Activated naive CD4-positive, alpha-beta T cell (primary cell): ENCODE results near the gene MTMR10.

Experiments
- DNase-seq, 4 experiments: peaks; one replicate each; lab custom pipeline; 2025; lab: John Stamatoyannopoulos, UW

The MTMR10 gene

DNA sequence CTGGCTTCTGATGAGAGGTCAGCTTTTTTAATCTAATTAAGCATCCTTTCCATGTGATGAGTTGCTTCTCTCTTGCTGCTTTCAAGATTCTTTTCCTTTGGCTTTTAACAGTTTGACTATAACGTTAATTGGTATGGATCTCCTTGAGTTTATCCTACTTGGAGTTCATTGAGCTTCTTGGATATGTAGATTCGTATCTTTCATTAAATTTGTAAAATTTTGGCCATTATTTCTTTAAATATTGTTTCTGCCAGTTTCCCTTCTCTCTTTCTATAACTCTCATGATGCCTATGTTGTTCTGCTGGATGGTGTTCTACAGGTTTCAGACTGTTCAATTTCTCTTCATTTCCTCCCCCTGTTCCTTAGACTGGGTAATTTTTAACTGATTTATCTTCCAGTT, 21.0 kb upstream of the MTMR10 start:
- no peak for DNase-seq

DNA sequence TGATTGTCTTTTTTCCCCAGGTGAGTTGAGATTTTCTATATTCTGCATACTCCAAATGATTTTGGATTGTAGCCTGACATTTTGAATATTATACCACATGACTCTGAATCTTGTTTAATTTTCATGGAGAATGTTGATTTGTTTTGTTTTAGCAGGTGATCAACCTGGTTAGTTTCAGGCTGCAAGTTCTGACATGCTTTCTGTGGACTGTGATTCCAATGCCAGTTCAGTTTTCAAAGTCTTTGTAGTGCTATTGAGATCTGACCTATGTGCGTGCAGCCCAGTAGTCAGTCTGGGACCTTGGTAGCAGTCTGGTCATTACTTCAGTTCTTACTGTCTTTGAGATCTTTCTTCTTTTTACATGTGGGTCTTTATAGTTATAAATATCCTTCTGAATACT, 18.6 kb upstream of the MTMR10 start:
- DNase-seq, result no peak

DNA sequence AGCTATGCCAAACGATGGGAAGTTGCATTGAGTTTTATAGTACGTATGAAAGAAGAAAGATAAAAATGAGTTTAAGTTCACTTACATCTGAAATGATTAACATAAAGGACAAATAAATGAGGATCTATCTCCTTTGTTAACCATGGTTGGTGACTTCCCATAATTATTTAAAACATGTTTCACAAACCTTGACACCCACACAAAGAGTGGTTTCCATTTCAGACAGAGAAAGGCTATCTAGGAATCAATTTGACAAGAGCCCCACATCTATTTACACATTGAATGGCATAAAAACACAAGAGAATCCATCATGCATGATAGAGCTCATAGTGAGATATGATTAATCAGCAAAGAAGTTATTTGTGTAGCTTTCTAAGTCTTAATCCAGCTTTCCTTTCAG, 14.2 kb upstream of the MTMR10 start:
- no peak for DNase-seq

DNA sequence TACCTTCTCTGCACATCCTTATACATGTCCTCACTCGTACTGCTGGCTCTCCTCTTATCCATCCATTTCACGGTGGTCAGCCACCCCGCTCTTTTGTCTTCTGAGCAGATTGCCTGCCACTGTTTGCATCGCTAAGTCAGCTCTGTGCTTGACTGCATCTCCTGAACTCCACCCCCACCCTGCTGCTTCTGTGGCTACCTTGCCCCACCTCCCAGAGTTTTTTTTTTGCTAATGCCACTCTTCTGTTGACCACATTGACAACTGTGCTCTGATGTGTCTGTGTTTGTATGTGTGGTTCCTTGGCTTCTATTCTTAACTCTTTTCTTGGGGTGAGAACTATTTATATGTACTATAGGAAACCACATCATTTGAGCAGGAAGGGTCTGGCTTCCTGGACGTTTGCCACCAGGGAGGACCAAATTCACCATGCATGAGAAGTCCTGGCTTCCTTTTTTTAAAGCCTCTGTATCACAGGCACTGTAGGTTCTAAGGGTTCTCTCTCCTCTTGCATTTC, 12.8 kb upstream of the MTMR10 start:
- no peak for DNase-seq

DNA sequence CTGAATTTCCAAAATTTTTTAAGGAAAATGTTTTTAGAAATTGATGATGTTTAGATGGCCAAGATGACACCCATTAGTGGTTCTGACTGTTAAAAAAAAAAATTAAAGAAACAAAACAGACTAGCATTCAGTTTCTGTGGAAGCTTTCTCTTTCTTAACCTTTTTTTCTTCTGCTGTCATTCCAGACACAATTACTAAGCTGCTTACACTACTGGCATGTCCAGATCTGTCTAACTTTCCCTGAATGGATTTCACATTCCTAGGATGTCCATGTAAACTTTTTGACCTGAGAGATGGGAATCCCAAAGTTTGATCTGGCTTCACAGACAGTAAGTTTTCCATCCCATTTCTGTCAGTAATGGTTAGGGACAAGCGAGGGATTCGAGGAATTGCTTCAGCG, 10.3 kb upstream of the MTMR10 start:
- no peak for DNase-seq

DNA sequence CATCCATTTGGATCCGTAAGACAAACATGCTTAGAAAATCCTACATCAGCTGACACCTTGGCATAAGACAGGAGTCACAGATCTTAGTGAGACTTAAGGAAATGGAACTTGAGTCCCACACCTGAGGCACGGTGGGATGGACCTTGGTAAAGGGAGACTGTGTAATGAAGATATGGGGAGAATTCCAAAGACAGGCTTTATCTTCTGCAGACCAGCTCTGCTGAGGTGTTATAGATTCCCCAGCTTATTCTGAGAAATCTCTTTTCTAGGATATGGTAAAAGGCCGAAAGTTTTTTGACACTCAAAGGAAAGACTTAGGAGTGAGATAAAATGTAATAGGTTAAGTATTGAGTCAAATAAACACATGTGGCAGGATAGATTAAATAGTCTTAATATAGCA, 8.3 kb upstream of the MTMR10 start:
- DNase-seq, result no peak

DNA sequence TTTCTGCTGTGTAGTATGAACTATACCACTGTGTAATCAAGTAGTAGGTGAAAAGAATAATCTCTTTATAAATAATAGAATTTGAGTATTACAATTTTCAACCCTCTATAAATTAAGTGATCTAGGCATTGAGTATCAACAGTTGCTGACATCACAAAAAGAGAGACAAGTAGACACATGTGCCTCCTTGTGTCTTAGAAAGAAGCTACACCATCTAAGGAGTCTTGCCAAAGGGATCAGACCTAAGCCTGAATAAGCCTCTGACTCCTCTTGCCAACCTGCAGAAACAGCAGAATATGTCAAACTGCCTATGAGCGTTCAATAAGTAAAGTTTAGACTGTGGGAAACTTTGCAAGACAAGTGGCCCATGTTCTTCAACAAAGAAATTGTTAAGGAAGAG, 5.8 kb upstream of the MTMR10 start:
- no peak for DNase-seq

DNA sequence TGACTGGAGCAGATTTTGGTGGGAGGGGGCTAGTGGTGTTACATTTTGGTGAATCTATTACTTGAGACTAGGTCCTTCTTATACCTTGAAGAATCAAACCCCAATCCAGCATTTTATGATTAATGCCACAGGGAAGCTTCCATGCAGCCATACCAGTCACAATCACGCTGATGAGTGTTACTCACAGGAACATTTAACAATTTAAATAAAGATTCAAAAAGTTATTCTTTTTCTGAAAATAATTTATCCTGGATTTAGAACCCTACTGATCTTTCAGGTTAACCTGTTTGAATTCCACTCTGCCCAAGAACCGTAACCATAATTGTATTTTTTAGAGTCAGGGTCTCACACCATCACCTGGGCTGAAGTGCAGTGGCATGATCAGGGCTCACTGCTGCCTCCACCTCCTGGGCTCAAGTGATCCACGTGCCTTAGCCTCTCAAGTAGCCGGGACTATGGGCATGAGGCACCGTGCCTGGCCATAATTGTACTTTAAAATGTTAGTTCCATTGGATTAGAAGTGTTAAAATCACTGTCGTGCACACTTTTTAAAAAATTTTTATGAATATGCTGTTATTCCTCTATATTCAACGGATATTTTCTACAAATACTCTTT, 929 bp upstream of the MTMR10 start:
- DNase-seq, result no peak

DNA sequence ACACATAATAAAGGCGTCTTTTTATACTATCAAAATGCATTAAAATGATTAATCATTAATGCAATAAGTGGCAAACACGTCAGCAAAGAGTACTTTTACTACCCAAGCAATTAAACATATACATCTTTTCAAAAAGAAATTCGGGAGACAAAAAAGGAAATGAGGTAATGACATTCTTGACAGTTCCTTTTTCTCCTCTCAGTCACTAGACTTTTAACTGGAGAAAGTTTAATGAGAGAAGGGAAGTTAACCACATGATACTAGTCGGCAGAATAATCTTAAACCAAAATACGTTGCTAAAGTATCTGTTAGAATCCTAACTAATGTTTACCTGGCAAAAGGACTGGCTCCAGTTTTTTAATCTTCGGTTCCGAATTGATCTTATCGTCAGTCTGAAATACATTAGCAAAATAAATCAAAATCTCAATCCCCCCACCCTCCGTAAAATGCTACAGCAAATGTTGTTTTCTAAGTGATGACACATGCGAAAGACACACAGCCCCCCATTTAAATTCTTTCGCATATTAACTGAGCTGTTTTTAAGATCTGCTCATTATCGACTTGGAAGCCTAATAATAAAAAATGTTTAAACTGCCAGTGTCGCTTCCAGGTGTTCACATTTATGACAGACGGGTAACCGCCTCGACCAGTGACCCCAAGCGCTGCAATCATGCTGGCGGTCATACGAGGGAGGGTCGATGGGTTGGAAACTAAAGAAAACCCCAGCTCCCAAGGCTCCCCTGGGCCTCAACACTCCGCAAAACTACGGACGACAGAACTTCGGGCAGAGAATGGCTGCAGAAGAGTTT, 778 bp downstream of the MTMR10 start:
- DNase-seq, result no peak

DNA sequence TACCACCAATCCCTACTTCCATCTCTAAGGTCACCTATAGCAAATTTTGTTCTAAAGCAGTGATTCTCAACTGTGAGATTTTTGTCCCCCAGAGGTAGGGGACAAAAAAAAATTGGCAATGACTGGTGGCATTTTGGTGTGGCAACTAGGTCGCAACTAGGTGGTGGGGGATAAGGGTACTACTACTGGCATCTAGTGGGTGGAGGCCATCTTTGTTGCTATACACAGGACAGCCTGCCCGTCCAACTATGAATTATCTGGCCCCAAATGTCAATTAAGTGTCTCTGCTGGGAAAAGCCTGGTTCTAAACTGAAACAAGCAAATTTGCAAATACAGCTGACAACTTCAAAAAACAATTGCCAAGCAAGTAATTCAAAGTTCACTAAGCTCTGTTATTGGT, 1.4 kb downstream of the MTMR10 start:
- no peak for DNase-seq

DNA sequence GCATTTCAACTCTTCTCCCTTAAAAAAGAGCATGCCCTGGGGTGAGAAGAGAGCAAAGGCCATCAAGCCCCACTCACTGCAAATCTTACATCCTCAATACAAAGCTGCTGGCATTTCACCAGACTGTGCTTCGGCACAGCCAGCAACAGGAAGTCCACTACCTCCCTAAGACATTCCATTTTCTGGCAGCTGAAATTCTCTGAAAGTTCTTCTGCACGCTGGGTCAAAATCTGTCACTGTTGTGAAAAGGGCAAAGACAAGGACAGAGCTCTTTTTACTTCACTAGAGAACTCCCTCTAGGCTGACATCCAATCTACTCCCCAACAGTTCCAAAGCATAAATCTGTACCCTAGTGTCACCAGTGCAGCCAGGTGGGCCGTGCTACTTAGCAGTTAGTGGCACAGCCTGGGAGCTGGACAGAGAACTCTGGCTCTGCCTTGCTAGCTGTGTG, 6.3 kb downstream of the MTMR10 start:
- DNase-seq, result no peak

DNA sequence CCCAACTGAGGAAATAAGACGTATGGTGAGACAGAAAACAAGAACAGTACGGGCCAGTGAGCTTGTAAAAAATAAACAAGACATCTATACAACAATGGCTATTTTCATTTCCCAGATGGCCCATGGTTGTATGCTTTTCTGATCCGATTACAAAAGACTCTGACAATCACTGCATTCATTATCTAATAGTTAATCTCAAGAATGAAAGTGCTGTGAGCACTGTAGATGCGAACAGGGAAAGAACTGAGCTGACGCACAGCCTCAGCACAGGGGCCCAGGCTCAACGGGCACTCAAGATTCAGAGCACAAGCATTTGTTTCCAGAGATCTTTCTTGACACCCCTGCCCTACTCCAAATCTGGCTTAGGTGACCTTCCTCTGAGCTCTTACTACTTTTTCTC, 6.9 kb downstream of the MTMR10 start:
- DNase-seq, result no peak

DNA sequence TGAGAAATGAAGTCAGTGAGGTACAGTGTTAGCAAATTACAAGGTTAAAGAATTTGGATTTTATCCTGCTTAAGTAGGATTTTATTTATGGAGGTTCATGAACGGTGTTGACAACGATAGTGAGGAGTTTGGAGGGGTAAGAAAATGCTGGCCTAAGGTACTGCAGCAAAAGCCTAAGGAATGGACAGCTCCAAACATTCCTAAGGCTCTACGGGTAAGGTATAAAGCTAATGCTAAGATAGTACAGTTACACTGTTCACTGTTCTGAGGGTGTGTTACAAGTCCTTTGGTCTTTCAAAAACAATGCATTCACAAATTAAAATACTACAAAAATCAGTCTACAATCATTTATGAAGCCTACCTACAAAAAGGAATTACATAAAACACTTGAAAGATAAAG, 7.3 kb downstream of the MTMR10 start:
- no peak for DNase-seq

DNA sequence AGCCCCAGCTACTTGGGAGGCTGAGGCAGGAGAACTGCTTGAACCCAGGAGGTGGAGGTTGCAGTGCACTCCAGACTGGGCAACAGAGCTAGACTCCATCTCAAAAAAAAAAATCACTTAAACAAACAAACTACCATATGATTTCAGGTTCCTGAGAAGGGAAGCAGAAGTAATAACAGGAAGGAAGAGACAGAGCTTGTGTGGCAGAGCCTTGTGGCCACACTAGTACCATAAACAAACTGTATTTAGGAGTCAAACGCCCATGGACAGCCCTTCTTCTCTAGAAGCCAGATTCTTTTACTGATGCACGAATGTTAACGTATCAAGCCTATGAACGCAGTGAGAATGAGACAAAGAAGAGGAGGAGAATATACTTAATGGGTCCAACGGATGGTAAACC, 12.0 kb downstream of the MTMR10 start:
- DNase-seq, result no peak

DNA sequence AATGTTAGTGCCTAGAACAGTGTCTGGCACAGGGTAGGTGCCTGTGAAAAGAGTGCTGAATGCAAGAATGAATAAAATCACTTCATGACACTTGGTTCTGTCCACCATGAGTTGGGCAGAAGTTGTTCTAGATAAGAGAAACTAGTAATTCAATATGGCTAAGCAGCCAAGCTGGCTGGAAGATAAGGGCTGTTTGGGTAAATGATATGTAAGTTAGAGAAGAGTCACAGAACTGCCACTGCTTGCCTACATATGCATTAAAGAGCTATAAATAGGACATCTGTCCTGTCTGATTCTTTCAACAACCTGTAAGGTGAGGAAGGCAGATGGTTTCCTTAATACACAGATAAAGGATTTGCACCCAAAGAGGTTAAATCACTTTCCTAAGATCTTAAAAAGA, 13.1 kb downstream of the MTMR10 start:
- DNase-seq, result no peak

DNA sequence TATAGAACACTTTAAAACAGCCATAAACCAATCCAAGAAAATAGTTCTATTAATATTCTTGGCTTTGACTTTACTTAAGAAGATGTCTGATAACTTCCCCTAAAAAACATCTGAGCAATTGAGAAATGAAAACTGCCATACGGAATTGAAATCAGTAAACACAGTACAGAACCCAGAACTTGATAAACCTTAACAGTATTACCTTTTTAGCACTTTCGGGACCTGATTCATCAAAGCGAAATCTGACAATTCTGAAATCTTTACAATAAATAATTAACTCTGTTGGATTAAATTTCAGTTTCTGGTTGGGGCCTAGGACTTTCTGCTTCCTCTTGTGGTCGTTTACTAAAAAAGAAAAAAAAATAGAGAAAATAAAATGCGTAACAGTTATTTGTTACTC, 17.3 kb downstream of the MTMR10 start:
- no peak for DNase-seq

DNA sequence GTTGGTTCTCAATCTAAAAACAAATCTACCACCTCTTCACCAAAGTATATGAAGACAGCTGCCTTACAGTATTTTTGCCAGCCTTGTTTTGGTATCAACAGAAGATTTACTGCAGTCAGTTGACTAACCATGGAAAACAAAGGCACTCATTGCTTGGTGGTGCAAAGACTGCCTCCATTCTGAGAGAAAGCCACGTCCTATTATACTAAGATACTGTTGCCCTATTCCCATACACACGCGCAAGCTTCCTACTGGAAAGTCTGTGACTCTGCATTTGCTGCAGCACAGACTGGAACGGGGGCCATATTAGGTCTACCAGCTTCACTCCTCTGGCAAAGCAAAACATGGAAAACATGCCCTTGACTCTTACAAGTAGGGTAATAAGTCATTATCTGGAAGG, 18.0 kb downstream of the MTMR10 start:
- DNase-seq, result no peak

DNA sequence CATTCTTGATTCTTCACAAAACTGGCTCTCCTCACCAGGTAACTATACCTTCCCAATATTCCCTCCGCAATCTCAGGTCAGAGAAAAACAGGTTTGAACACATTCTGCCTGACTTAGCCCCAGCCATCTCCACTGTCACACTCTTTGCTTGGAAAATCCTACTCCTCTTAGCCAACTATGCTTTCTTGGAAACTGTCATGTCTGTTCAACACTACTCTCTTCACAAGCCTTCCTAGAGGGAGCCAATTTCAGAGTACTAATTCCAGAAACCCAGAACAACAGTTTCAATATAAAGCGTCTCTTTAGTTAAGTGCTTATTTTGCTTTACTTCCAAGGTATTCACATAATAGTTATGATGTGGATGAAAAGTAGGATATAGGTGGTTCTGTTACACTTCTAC, 21.7 kb downstream of the MTMR10 start:
- DNase-seq, result no peak

DNA sequence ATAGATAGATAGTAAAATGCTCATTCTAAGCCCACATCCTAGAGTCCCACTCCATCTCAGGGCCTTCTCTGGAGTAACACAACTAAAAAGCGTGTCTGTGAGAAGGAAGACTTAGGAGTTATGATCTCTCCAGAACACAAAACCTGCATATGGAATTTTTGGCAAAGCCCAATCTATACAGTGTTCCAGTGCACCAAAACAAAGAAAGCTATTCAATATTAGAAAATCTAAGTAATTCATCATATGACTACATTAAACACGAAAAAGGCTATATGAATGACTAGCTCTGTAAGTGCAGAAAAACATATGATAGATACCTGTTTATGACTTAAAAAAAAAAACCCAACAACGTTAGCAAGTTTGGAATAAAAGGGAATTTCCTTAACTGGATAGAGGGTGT, 27.7 kb downstream of the MTMR10 start:
- no peak for DNase-seq

DNA sequence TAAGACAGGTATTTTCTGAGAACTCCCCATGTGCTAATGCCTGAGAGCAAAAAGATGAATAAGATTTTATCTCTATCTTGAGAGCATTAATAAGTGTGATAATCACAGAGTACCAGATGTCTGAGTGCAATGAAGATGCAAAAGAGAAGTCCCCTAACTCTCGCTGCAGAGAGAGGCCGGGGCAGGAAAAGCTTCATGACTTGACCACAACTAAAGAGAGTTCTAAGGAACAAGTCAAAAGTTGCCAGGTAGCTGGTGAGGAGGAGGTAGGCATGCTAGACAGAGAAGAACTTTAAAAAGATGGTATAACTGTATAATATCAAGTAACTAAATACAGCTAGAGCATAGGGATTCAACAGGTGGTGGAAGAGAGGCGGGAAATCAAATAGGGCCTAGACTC, 28.8 kb downstream of the MTMR10 start:
- DNase-seq, result no peak

DNA sequence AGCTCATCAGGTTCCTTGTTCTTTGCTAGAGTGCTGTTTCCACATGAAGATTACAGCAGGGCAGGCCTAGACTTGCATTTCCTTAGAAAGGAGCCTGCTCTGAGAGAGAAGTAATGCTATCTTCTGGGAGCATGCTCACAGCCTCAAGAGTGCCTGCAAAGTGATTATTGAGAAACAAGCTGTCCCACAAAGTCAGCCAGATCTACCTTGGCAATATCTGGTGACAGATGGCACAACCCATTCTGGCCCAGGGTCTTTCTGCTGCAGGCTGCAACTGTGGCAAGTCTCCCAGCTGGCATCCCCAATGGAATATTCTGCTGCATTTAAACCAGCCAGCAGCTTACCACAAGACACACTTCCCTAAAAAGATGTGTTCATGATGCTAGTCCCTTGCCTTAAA, 29.3 kb downstream of the MTMR10 start:
- DNase-seq, result no peak

DNA sequence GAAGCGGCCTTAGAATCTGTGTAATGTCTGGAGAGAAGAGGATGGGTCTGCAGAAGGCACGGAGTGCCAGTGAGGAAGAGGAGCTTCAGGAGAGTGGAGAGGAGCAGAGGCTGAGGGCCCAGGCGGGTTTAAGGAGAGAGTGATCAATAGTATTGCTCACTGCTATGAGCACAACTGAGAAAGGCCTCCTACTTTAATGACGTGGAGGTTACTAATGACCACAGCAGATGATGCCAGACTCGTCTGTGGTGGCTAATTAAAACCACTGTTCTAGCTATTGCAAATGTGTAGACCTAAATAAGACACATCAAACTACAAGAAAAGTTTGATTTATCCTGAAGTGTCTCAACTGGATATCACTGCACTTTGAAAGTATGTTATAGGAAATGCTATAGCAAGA, 33.2 kb downstream of the MTMR10 start:
- no peak for DNase-seq

DNA sequence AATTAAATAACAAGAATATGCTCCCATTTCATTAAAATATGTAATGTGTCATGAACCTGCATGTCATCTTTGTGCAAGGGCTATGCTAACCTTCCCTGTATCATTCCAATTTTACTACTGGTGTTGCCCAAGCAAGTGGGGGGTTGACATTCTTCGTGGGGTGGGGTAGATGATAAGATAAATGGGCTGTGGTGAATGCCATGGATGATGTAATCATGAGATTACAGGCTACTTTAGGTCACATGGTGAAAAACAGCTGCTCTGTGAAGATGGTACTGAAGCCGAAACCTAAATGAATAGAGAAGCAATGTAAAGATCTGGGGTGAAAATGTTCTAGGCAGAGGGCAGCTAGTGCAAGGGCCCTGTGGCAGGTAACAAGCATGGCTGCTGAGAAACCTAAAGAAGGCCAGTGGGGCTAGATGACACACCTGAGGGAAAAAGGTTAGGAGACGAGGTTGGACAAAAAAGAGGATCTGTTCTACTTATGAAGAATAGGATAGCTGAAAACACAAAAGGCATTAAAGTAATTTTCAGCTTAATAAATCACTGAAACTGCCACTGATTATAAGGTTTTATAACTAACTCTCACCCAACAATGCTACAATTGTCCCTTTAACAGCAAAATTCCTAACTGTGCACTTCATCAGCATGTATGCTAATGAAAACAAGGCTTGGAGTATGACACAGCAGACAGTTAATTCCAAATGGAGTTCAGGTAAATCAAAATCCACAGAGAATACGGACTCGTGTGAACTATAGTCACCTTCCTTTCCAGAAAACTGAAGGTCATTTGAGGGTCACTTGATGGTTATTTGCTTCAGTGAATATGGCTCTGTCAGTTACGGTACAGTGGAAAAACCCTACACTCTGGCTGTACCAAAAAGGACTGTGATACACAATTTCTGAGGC, 35.0 kb downstream of the MTMR10 start:
- no peak for DNase-seq
